T-helper 2 cell treated with Interferon-gamma antibody and Interleukin-4, amounts not matched to agents 5 μg/mL and 100 μg/mL, for 36 hours (primary cell): ENCODE results near the gene ICE1.
"Not testable (repeated sequence)": the region's sequence is repeated elsewhere in the genome, so short reads cannot be mapped to it uniquely, and the experiment has no call there.

Experiments
- DNase-seq: peaks from one replicate; pipeline ENCODE4 v3.0.0; 2021; ENCODE audit warnings: low spot score
- H3K27ac Mint-ChIP-seq: one replicate; pipeline ENCODE4 v1.8.0; 2021; ENCODE audit warnings: mild to moderate bottlenecking, mixed read lengths
- H3K27me3 Mint-ChIP-seq: one replicate; pipeline ENCODE4 v1.8.0; 2021; ENCODE audit warnings: low read depth, mixed read lengths
- H3K36me3 Mint-ChIP-seq: one replicate; pipeline ENCODE4 v1.8.0; 2021; ENCODE audit warnings: low read depth, mixed read lengths
- H3K4me1 Mint-ChIP-seq: one replicate; pipeline ENCODE4 v1.8.0; 2021; ENCODE audit warnings: low read depth, mixed read lengths
- H3K4me3 Mint-ChIP-seq: one replicate; pipeline ENCODE4 v1.8.0; 2022; ENCODE audit warnings: mild to moderate bottlenecking, moderate library complexity, mixed read lengths
- H3K9me3 Mint-ChIP-seq: one replicate; pipeline ENCODE4 v1.8.0; 2021; ENCODE audit warnings: mixed read lengths

ICE1 gene

GRCh38 chr5:5479578-5479977, 57.1 kb downstream of the ICE1 start:
- H3K9me3 Mint-ChIP-seq, DNase-seq, H3K27ac Mint-ChIP-seq, H3K4me3 Mint-ChIP-seq, H3K27me3 Mint-ChIP-seq: not testable (repeated sequence)
- peaks cover 56% of the 10 kb centered on the region for H3K36me3 Mint-ChIP-seq
- H3K4me1 Mint-ChIP-seq = peaks cover 18% of the 10 kb centered on the region

GRCh38 chr5:5480481-5481111, 58.1 kb downstream of the ICE1 start:
- peaks cover 51% of the 10 kb centered on the region for H3K36me3 Mint-ChIP-seq
- peak overlapping the region; percentile 88 for H3K27ac Mint-ChIP-seq
- peaks cover 18% of the 10 kb centered on the region for H3K4me1 Mint-ChIP-seq
- DNase-seq = no peak
- peaks cover 3% of the 10 kb centered on the region for H3K9me3 Mint-ChIP-seq
- no peaks in the 10 kb centered on the region for H3K27me3 Mint-ChIP-seq
- H3K4me3 Mint-ChIP-seq = peak overlapping the region; percentile 63

GRCh38 chr5:5481206-5481605, 58.7 kb downstream of the ICE1 start:
- DNase-seq = no peak
- peak overlapping the region; percentile 63 for H3K4me3 Mint-ChIP-seq
- H3K9me3 Mint-ChIP-seq = peaks cover 3% of the 10 kb centered on the region
- H3K36me3 Mint-ChIP-seq = peaks cover 48% of the 10 kb centered on the region
- H3K27ac Mint-ChIP-seq = peak overlapping the region; percentile 88
- no peaks in the 10 kb centered on the region for H3K27me3 Mint-ChIP-seq
- peaks cover 21% of the 10 kb centered on the region for H3K4me1 Mint-ChIP-seq

- Mint-ChIP-seq H3K4me1 (peaks cover 21% of the 10 kb centered on the region), H3K36me3 (peaks cover 44% of the 10 kb centered on the region), H3K4me3 (peak overlapping the region; percentile 63), H3K9me3 (peaks cover 3% of the 10 kb centered on the region), H3K27me3 (no peaks in the 10 kb centered on the region), H3K27ac (peak overlapping the region; percentile 88)
- no peak for DNase-seq
Measured at GRCh38 chr5:5481633-5482032, 59.2 kb downstream of the ICE1 start.

- Mint-ChIP-seq H3K27ac (no peak overlapping the region), H3K27me3 (no peaks in the 10 kb centered on the region), H3K9me3 (no peaks in the 10 kb centered on the region), H3K36me3 (peaks cover 35% of the 10 kb centered on the region), H3K4me1 (peaks cover 21% of the 10 kb centered on the region), H3K4me3 (no peak overlapping the region)
- DNase-seq = no peak
Measured at GRCh38 chr5:5483350-5483749, 60.9 kb downstream of the ICE1 start.

- Mint-ChIP-seq H3K27ac (no peak overlapping the region), H3K4me3 (no peak overlapping the region), H3K27me3 (no peaks in the 10 kb centered on the region), H3K36me3 (peaks cover 31% of the 10 kb centered on the region), H3K4me1 (peaks cover 21% of the 10 kb centered on the region), H3K9me3 (no peaks in the 10 kb centered on the region)
- no peak for DNase-seq
Measured at GRCh38 chr5:5483880-5484598, 61.6 kb downstream of the ICE1 start.

GRCh38 chr5:5486122-5486521, 63.6 kb downstream of the ICE1 start:
- H3K36me3 Mint-ChIP-seq = peaks cover 21% of the 10 kb centered on the region
- peaks cover 12% of the 10 kb centered on the region for H3K4me1 Mint-ChIP-seq
- no peaks in the 10 kb centered on the region for H3K9me3 Mint-ChIP-seq
- no peaks in the 10 kb centered on the region for H3K27me3 Mint-ChIP-seq
- no peak overlapping the region for H3K27ac Mint-ChIP-seq
- no peak overlapping the region for H3K4me3 Mint-ChIP-seq
- no peak for DNase-seq

GRCh38 chr5:5487585-5488360, 65.3 kb downstream of the ICE1 start:
- H3K4me1 Mint-ChIP-seq = peaks cover 10% of the 10 kb centered on the region
- no peak overlapping the region for H3K27ac Mint-ChIP-seq
- no peak overlapping the region for H3K4me3 Mint-ChIP-seq
- H3K9me3 Mint-ChIP-seq = no peaks in the 10 kb centered on the region
- H3K27me3 Mint-ChIP-seq = no peaks in the 10 kb centered on the region
- no peak for DNase-seq
- peaks cover 14% of the 10 kb centered on the region for H3K36me3 Mint-ChIP-seq

GRCh38 chr5:5490774-5491347, 68.4 kb downstream of the ICE1 start:
- DNase-seq = no peak
- Mint-ChIP-seq H3K27me3 (peaks cover 3% of the 10 kb centered on the region), H3K27ac (no peak overlapping the region), H3K36me3 (peaks cover 11% of the 10 kb centered on the region), H3K4me1 (peaks cover 12% of the 10 kb centered on the region), H3K9me3 (no peaks in the 10 kb centered on the region), H3K4me3 (no peak overlapping the region)

GRCh38 chr5:5492087-5492933, 69.8 kb downstream of the ICE1 start:
- no peaks in the 10 kb centered on the region for H3K9me3 Mint-ChIP-seq
- peaks cover 6% of the 10 kb centered on the region for H3K36me3 Mint-ChIP-seq
- DNase-seq = peak; percentile 38
- peaks cover 17% of the 10 kb centered on the region for H3K4me1 Mint-ChIP-seq
- H3K27ac Mint-ChIP-seq = peak overlapping the region; percentile 34
- peak overlapping the region; percentile 80 for H3K4me3 Mint-ChIP-seq
- peaks cover 17% of the 10 kb centered on the region for H3K27me3 Mint-ChIP-seq

- peak overlapping the region; percentile 80 for H3K4me3 Mint-ChIP-seq
- peaks cover 23% of the 10 kb centered on the region for H3K27me3 Mint-ChIP-seq
- H3K4me1 Mint-ChIP-seq = peaks cover 17% of the 10 kb centered on the region
- H3K27ac Mint-ChIP-seq, H3K36me3 Mint-ChIP-seq, H3K9me3 Mint-ChIP-seq, DNase-seq: not testable (repeated sequence)
Measured at GRCh38 chr5:5492934-5493271, 70.4 kb downstream of the ICE1 start.

- Mint-ChIP-seq H3K27ac (no peak overlapping the region), H3K9me3 (no peaks in the 10 kb centered on the region), H3K4me1 (peaks cover 18% of the 10 kb centered on the region), H3K27me3 (peaks cover 27% of the 10 kb centered on the region), H3K36me3 (no peaks in the 10 kb centered on the region), H3K4me3 (peak overlapping the region; percentile 69)
- peak; percentile 75 for DNase-seq
Measured at GRCh38 chr5:5494489-5495402, 72.3 kb downstream of the ICE1 start.
